ENCODE measurements around the gene MLXIPL. TPM values are rescaled to one million over a fixed set of nuclear protein-coding genes. Genes with fewer than 3 reads are reported as not detected.
"Not testable (repeated sequence)": the region's sequence is repeated elsewhere in the genome, so short reads cannot be mapped to it uniquely, and the experiment has no call there.

MLXIPL gene
- total RNA-seq, 1 donor from 2014 or later: not detected

- intact Hi-C loops (cut with micrococcal nuclease): loop anchor here (1.0 kb wide), 8 partner anchors 10 to 728 kb away; partner anchors contain the start of genes ABHD11, BAZ1B, BUD23 and DNAJC30
These were observed 67.9 kb downstream of the MLXIPL start for GRCh38 chr7:73556208-73557107.

- intact Hi-C loops (cut with micrococcal nuclease): no loop called here
These were observed 68.8 kb downstream of the MLXIPL start for GRCh38 chr7:73555411-73555982.

GRCh38 chr7:73550093-73550492, 74.2 kb downstream of the MLXIPL start:
- intact Hi-C loops (cut with micrococcal nuclease): not testable (repeated sequence)

GRCh38 chr7:73549176-73549575, 75.1 kb downstream of the MLXIPL start:
- intact Hi-C loops (cut with micrococcal nuclease): no loop called here

GRCh38 chr7:73547841-73548240, 76.5 kb downstream of the MLXIPL start:
- intact Hi-C loops (cut with micrococcal nuclease): no loop called here

- intact Hi-C loops (cut with micrococcal nuclease): no loop called here
These were observed 79.6 kb downstream of the MLXIPL start for GRCh38 chr7:73544678-73545077.

Other genes starting within 250 kb of the MLXIPL start
- gene FZD9, start 190.7 kb downstream of the MLXIPL start, total RNA-seq: not detected in 2 replicates
- 89.0 and 95.4 TPM in 2 replicates for gene BAZ1B, start 102.2 kb downstream of the MLXIPL start, total RNA-seq
- 78.6 and 82.7 TPM in 2 replicates for gene BCL7B, start 66.8 kb downstream of the MLXIPL start, total RNA-seq
- 35.4 and 35.5 TPM in 2 replicates for gene TBL2, start 45.9 kb downstream of the MLXIPL start, total RNA-seq
- 0.15 and 0.27 TPM in 2 replicates for gene VPS37D, start 43.3 kb upstream of the MLXIPL start, total RNA-seq
- 8.3 and 9.3 TPM in 2 replicates for gene DNAJC30, start 58.9 kb upstream of the MLXIPL start, total RNA-seq
- 72.8 and 78.7 TPM in 2 replicates for gene BUD23, start 59.1 kb upstream of the MLXIPL start, total RNA-seq
- gene STX1A, start 95.1 kb upstream of the MLXIPL start, total RNA-seq: 15.7 and 16.4 TPM in 2 replicates
- gene ABHD11, start 114.3 kb upstream of the MLXIPL start, total RNA-seq: 13.2 and 16.7 TPM in 2 replicates
- not detected in 2 replicates for gene CLDN3, start 145.7 kb upstream of the MLXIPL start, total RNA-seq
- not detected in 2 replicates for gene CLDN4, start 206.5 kb upstream of the MLXIPL start, total RNA-seq
- gene METTL27, start 218.0 kb upstream of the MLXIPL start, total RNA-seq: 1.7 and 2.1 TPM in 2 replicates
- not detected in 2 replicates for gene TMEM270, start 236.6 kb upstream of the MLXIPL start, total RNA-seq

All from T-helper 1 cell treated with Interleukin-12 subunit alpha and Interleukin-12 subunit beta and Interleukin-4 antibody, amounts not matched to agents 30 ng/mL and 1 ng/mL, for 36 hours (primary cell).